Measurements from ENCODE around the gene PALLD. TPM values are rescaled to one million over a fixed set of nuclear protein-coding genes. Genes with fewer than 3 reads are reported as not detected.

PALLD gene
- polyA plus RNA-seq, 3 donors, result 6.1 to 11.8 (median 9.9) TPM

DNA sequence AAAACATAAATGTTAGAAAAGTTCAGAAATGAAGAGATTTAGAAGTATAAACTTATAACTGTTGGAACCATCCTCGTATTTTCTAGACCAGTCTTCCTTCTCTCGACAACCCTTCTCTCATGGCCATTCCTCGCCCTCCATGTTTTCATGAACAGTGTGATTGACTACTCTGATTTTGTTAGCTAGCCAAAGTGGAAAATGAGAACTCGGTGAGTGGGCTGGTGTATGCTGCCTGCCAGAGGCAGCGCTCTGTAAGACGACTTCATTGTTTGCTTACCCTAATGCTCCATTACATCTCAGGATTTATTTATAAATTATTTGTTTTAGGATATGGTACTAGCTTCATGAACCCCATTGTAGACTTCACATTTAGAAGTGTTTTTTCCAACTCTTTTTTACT lies 360.2 kb downstream of the PALLD start:
- TF ChIP-seq, protein P1, sequence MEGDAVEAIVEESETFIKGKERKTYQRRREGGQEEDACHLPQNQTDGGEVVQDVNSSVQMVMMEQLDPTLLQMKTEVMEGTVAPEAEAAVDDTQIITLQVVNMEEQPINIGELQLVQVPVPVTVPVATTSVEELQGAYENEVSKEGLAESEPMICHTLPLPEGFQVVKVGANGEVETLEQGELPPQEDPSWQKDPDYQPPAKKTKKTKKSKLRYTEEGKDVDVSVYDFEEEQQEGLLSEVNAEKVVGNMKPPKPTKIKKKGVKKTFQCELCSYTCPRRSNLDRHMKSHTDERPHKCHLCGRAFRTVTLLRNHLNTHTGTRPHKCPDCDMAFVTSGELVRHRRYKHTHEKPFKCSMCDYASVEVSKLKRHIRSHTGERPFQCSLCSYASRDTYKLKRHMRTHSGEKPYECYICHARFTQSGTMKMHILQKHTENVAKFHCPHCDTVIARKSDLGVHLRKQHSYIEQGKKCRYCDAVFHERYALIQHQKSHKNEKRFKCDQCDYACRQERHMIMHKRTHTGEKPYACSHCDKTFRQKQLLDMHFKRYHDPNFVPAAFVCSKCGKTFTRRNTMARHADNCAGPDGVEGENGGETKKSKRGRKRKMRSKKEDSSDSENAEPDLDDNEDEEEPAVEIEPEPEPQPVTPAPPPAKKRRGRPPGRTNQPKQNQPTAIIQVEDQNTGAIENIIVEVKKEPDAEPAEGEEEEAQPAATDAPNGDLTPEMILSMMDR (IDR thresholded peaks at IDR 0.05), result no peak
- H3K27ac Mint-ChIP-seq, result peak overlapping the region in 1 of 7 donors; percentile 37

DNA sequence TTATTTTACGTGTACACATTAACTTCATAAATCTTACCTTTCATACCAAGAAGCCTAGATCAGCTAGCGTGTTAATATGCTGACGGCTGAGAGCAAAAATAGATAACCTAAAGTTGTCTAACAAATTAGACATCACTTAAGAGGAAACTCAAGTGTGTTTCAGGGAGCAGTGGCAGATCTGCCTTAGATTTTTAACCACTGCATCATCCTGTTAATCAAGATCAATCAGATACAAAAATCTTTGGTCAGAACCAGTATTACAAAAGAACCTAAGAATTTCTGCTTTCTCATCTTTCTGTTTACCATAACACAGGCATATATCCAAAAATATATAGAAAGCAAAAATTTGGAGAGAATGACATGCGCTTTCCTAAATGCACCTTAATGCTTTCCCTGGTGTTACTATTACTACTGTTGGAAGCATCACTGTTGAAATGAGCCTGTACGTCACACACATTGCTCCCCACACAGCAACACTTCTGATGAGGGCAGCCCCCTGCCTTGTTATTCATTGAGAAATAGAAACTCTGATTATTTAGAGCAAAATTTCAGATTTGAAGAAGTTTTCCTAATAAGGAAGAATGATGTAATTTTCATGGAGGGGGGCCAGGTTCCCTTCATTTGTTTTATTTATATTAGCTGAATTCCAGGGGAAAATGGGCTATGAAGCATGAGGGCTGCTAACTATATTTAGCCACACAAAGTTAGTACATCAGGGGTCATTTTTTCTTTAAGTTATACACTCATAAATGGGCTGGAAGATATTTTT lies 360.9 kb downstream of the PALLD start:
- Histone ChIP-seq H3K9ac (ENCODE audit: insufficient read depth, low read length, poor library complexity, severe bottlenecking) (no peak overlapping the region), H3K79me2 (ENCODE audit: insufficient read depth, low read length) (no peaks in the 10 kb centered on the region), H3K4me1 (ENCODE audit: control insufficient read depth in 1 of 2, insufficient read depth in 2 of 2, low read length in 2 of 2) (peaks cover 17 to 19% of the 10 kb centered on the region in 2 donors), H2AFZ (ENCODE audit: insufficient read depth, low read depth, low read length, poor library complexity, severe bottlenecking) (no peak overlapping the region), H4K20me1 (ENCODE audit: insufficient read depth, low read length) (no peaks in the 10 kb centered on the region), H3K27ac (ENCODE audit: low read depth in 1 of 2, low read length in 2 of 2) (no peak overlapping the region), H3K4me3 (replicated peaks in 1 of 3; ENCODE audit: low read depth in 2 of 3, low read length in 3 of 3) (no peak overlapping the region), H3K27me3 (ENCODE audit: control insufficient read depth in 2 of 2, insufficient read depth in 2 of 2, low read length in 2 of 2) (no peaks in the 10 kb centered on the region), H3K36me3 (replicated peaks in 1 of 2; ENCODE audit: control insufficient read depth in 1 of 2, insufficient read depth in 2 of 2, low read length in 2 of 2) (no peaks in the 10 kb centered on the region), H3K4me2 (replicated peaks; ENCODE audit: extremely low read depth, low read length, poor library complexity, severe bottlenecking) (no peak overlapping the region), H3K9me3 (replicated peaks in 1 of 2; ENCODE audit: control insufficient read depth in 1 of 2, insufficient read depth in 1 of 2, low read length in 2 of 2) (no peaks in the 10 kb centered on the region)
- Mint-ChIP-seq H3K27ac (no peak overlapping the region), H3K9me3 (no peaks in the 10 kb centered on the region), H3K4me1 (peaks cover 21% of the 10 kb centered on the region), H3K36me3 (no peaks in the 10 kb centered on the region), H3K4me3 (no peak overlapping the region), H3K27me3 (ENCODE audit: low read depth in 3 of 3) (peaks cover 0 to 7% (median 3%) of the 10 kb centered on the region in 3 donors)
- no peak for DNase-seq
- intact Hi-C loops (cut with micrococcal nuclease), result no loop called here
- WGBS (ENCODE audit: insufficient coverage), result 93% methylated on average over 3 of the region's 5 CpGs
- TF ChIP-seq, protein P1 (IDR thresholded peaks at IDR 0.05), result no peak

More for the DNA sequence above, 360.2 kb downstream of the PALLD start:
- intact Hi-C loops (cut with micrococcal nuclease), result no loop called here
- H3K4me1 ChIP-seq (ENCODE audit: control insufficient read depth in 1 of 2, insufficient read depth in 2 of 2, low read length in 2 of 2), result peaks cover 17 to 19% of the 10 kb centered on the region in 2 donors
- no peak overlapping the region for H3K9ac ChIP-seq (ENCODE audit: insufficient read depth, low read length, poor library complexity, severe bottlenecking)
- Mint-ChIP-seq H3K9me3 (no peaks in the 10 kb centered on the region), H3K4me1 (peaks cover 21% of the 10 kb centered on the region), H3K27me3 (ENCODE audit: low read depth in 3 of 3) (peaks cover 0 to 7% (median 3%) of the 10 kb centered on the region in 3 donors), H3K36me3 (no peaks in the 10 kb centered on the region), H3K4me3 (no peak overlapping the region)
- H3K36me3 ChIP-seq (replicated peaks in 1 of 2; ENCODE audit: control insufficient read depth in 1 of 2, insufficient read depth in 2 of 2, low read length in 2 of 2), result no peaks in the 10 kb centered on the region
- no peak overlapping the region for H2AFZ ChIP-seq (ENCODE audit: insufficient read depth, low read depth, low read length, poor library complexity, severe bottlenecking)
- H3K79me2 ChIP-seq (ENCODE audit: insufficient read depth, low read length), result no peaks in the 10 kb centered on the region
- no peaks in the 10 kb centered on the region for H3K9me3 ChIP-seq (replicated peaks in 1 of 2; ENCODE audit: control insufficient read depth in 1 of 2, insufficient read depth in 1 of 2, low read length in 2 of 2)
- H3K27me3 ChIP-seq (ENCODE audit: control insufficient read depth in 2 of 2, insufficient read depth in 2 of 2, low read length in 2 of 2), result no peaks in the 10 kb centered on the region
- DNase-seq, result no peak
- H3K4me3 ChIP-seq (replicated peaks in 1 of 3; ENCODE audit: low read depth in 2 of 3, low read length in 3 of 3), result no peak overlapping the region
- H3K27ac ChIP-seq (ENCODE audit: low read depth in 1 of 2, low read length in 2 of 2), result no peak overlapping the region
- no peak overlapping the region for H3K4me2 ChIP-seq (replicated peaks; ENCODE audit: extremely low read depth, low read length, poor library complexity, severe bottlenecking)
- H4K20me1 ChIP-seq (ENCODE audit: insufficient read depth, low read length), result no peaks in the 10 kb centered on the region
- WGBS (ENCODE audit: insufficient coverage), result no CpG with 5 or more reads among the region's 6 CpGs

All from CD14-positive monocyte (primary cell).